PFSK-1 (cell line): ENCODE data around the gene HLA-DMB.

ENCODE experiments used
- POLR2AphosphoS5 ChIP-seq: IDR thresholded peaks from 2 replicates; pipeline ENCODE4 v1.6.1; 2012; ENCODE audit warnings: low read depth, mild to moderate bottlenecking, control low read depth, low read length, moderate library complexity
- REST ChIP-seq, 2 experiments: IDR thresholded peaks; 2 replicates each; pipeline versions ENCODE4 v1.6.1 to v1.8.0; 2011 to 2012; ENCODE audit warnings: low read depth in 2 of 2, low read length in 2 of 2, control low read depth in 1 of 2, inconsistent platforms in 1 of 2, mild to moderate bottlenecking in 1 of 2, moderate library complexity in 1 of 2; ENCODE audit not compliant: insufficient read depth in 1 of 2

DNA sequence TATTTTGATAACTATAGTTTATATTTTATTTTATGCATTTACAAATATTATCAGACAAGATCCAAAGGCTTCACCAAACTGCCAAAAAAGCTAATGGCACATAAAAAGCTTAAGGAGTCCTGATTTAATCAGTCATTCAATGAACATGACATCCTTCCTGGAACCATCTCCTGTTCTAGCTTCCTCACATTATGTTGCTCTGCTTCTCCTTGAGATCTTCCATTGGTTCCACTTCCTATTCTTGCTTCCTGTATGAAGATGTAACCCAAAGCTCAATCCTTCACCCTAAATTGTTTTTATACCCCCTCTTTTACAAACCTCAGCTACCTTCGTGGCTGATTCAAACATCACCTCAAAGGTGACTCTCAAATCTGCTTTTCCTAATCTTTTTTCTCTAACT, 23.0 kb upstream of the HLA-DMB start:
- TF ChIP-seq POLR2AphosphoS5, result no peak
- no peak for TF ChIP-seq REST (IDR thresholded peaks at IDR 0.05; ENCODE audit: insufficient read depth in 1 of 2, low read depth in 2 of 2, low read length in 2 of 2)
